ENCODE measurements around the gene PMS1.

The PMS1 gene

GRCh38 chr2:189782221-189782671 lies 2.0 kb upstream of the PMS1 start:
- Histone ChIP-seq H2AFZ (ENCODE audit: low read length, unreplicated experiment) (no peak overlapping the region), H3K79me2 (ENCODE audit: control insufficient read depth, insufficient read depth, low read length, unreplicated experiment) (peaks cover 73% of the 10 kb centered on the region), H3K4me3 (ENCODE audit: low read depth, low read length) (peak overlapping the region; percentile 93), H3K36me3 (ENCODE audit: insufficient read depth, low read length) (peaks cover 25% of the 10 kb centered on the region), H3K4me1 (ENCODE audit: control insufficient read depth, insufficient read depth, low read length, unreplicated experiment) (peaks cover 15% of the 10 kb centered on the region), H3K27ac (ENCODE audit: low read depth, low read length) (0 out of 2 replicates have a peak overlapping the region, but pooled peaks have one; percentile 82), H3K27me3 (ENCODE audit: insufficient read depth, low read length) (no peaks in the 10 kb centered on the region)

- Histone ChIP-seq H3K27me3 (ENCODE audit: insufficient read depth, low read length) (no peaks in the 10 kb centered on the region), H3K4me3 (ENCODE audit: low read depth, low read length) (peak overlapping the region; percentile 93), H3K79me2 (ENCODE audit: control insufficient read depth, insufficient read depth, low read length, unreplicated experiment) (peaks cover 79% of the 10 kb centered on the region), H3K4me1 (ENCODE audit: control insufficient read depth, insufficient read depth, low read length, unreplicated experiment) (peaks cover 15% of the 10 kb centered on the region), H3K27ac (ENCODE audit: low read depth, low read length) (peak overlapping the region; percentile 82), H2AFZ (ENCODE audit: low read length, unreplicated experiment) (peak overlapping the region; percentile 84), H3K36me3 (ENCODE audit: insufficient read depth, low read length) (peaks cover 22% of the 10 kb centered on the region)
Observed at GRCh38 chr2:189783451-189783926, 761 bp upstream of the PMS1 start.

- H3K27ac ChIP-seq (ENCODE audit: low read depth, low read length), result no peak overlapping the region
- no peak overlapping the region for H2AFZ ChIP-seq (ENCODE audit: low read length, unreplicated experiment)
- no peaks in the 10 kb centered on the region for H3K4me1 ChIP-seq (ENCODE audit: control insufficient read depth, insufficient read depth, low read length, unreplicated experiment)
- H3K79me2 ChIP-seq (ENCODE audit: control insufficient read depth, insufficient read depth, low read length, unreplicated experiment), result peaks cover 32% of the 10 kb centered on the region
- no peak overlapping the region for H3K4me3 ChIP-seq (ENCODE audit: low read depth, low read length)
- no peaks in the 10 kb centered on the region for H3K27me3 ChIP-seq (ENCODE audit: insufficient read depth, low read length)
- peaks cover 15% of the 10 kb centered on the region for H3K36me3 ChIP-seq (ENCODE audit: insufficient read depth, low read length)
Observed at GRCh38 chr2:189791338-189792042, 7.2 kb downstream of the PMS1 start.

GRCh38 chr2:189794310-189794709 lies 10.1 kb downstream of the PMS1 start:
- no peak overlapping the region for H2AFZ ChIP-seq (ENCODE audit: low read length, unreplicated experiment)
- no peaks in the 10 kb centered on the region for H3K27me3 ChIP-seq (ENCODE audit: insufficient read depth, low read length)
- H3K27ac ChIP-seq (ENCODE audit: low read depth, low read length), result no peak overlapping the region
- H3K4me1 ChIP-seq (ENCODE audit: control insufficient read depth, insufficient read depth, low read length, unreplicated experiment), result peaks cover 6% of the 10 kb centered on the region
- peaks cover 16% of the 10 kb centered on the region for H3K79me2 ChIP-seq (ENCODE audit: control insufficient read depth, insufficient read depth, low read length, unreplicated experiment)
- no peak overlapping the region for H3K4me3 ChIP-seq (ENCODE audit: low read depth, low read length)
- peaks cover 9% of the 10 kb centered on the region; the same call in 1 of the 2 replicates for H3K36me3 ChIP-seq (ENCODE audit: insufficient read depth, low read length)

GRCh38 chr2:189797902-189798301 lies 13.7 kb downstream of the PMS1 start:
- Histone ChIP-seq H2AFZ (ENCODE audit: low read length, unreplicated experiment) (no peak overlapping the region), H3K27ac (ENCODE audit: low read depth, low read length) (no peak overlapping the region), H3K4me3 (ENCODE audit: low read depth, low read length) (no peak overlapping the region), H3K27me3 (ENCODE audit: insufficient read depth, low read length) (no peaks in the 10 kb centered on the region), H3K36me3 (ENCODE audit: insufficient read depth, low read length) (peaks cover 12% of the 10 kb centered on the region; the same call in 1 of the 2 replicates), H3K79me2 (ENCODE audit: control insufficient read depth, insufficient read depth, low read length, unreplicated experiment) (no peaks in the 10 kb centered on the region), H3K4me1 (ENCODE audit: control insufficient read depth, insufficient read depth, low read length, unreplicated experiment) (peaks cover 22% of the 10 kb centered on the region)

- no peak overlapping the region for H2AFZ ChIP-seq (ENCODE audit: low read length, unreplicated experiment)
- peaks cover 10% of the 10 kb centered on the region; the same call in 1 of the 2 replicates for H3K36me3 ChIP-seq (ENCODE audit: insufficient read depth, low read length)
- H3K27ac ChIP-seq (ENCODE audit: low read depth, low read length), result no peak overlapping the region
- peaks cover 22% of the 10 kb centered on the region for H3K4me1 ChIP-seq (ENCODE audit: control insufficient read depth, insufficient read depth, low read length, unreplicated experiment)
- peaks cover 2% of the 10 kb centered on the region for H3K79me2 ChIP-seq (ENCODE audit: control insufficient read depth, insufficient read depth, low read length, unreplicated experiment)
- H3K27me3 ChIP-seq (ENCODE audit: insufficient read depth, low read length), result no peaks in the 10 kb centered on the region
- H3K4me3 ChIP-seq (ENCODE audit: low read depth, low read length), result no peak overlapping the region
Observed at GRCh38 chr2:189798312-189799029, 14.2 kb downstream of the PMS1 start.

GRCh38 chr2:189799030-189799331 lies 14.7 kb downstream of the PMS1 start:
- Histone ChIP-seq H3K36me3 (ENCODE audit: insufficient read depth, low read length) (peaks cover 8% of the 10 kb centered on the region), H3K79me2 (ENCODE audit: control insufficient read depth, insufficient read depth, low read length, unreplicated experiment) (peaks cover 3% of the 10 kb centered on the region), H3K4me1 (ENCODE audit: control insufficient read depth, insufficient read depth, low read length, unreplicated experiment) (peaks cover 22% of the 10 kb centered on the region), H3K27ac (ENCODE audit: low read depth, low read length) (0 out of 2 replicates have a peak overlapping the region, but pooled peaks have one; percentile 29), H2AFZ (ENCODE audit: low read length, unreplicated experiment) (no peak overlapping the region), H3K27me3 (ENCODE audit: insufficient read depth, low read length) (no peaks in the 10 kb centered on the region), H3K4me3 (ENCODE audit: low read depth, low read length) (no peak overlapping the region)

GRCh38 chr2:189799531-189799930 lies 15.3 kb downstream of the PMS1 start:
- Histone ChIP-seq H2AFZ (ENCODE audit: low read length, unreplicated experiment) (no peak overlapping the region), H3K79me2 (ENCODE audit: control insufficient read depth, insufficient read depth, low read length, unreplicated experiment) (peaks cover 3% of the 10 kb centered on the region), H3K27me3 (ENCODE audit: insufficient read depth, low read length) (no peaks in the 10 kb centered on the region), H3K36me3 (ENCODE audit: insufficient read depth, low read length) (peaks cover 10% of the 10 kb centered on the region), H3K4me3 (ENCODE audit: low read depth, low read length) (no peak overlapping the region), H3K4me1 (ENCODE audit: control insufficient read depth, insufficient read depth, low read length, unreplicated experiment) (peaks cover 22% of the 10 kb centered on the region), H3K27ac (ENCODE audit: low read depth, low read length) (0 out of 2 replicates have a peak overlapping the region, but pooled peaks have one; percentile 29)

GRCh38 chr2:189802396-189802912 lies 18.2 kb downstream of the PMS1 start:
- H3K27me3 ChIP-seq (ENCODE audit: insufficient read depth, low read length), result no peaks in the 10 kb centered on the region
- H3K36me3 ChIP-seq (ENCODE audit: insufficient read depth, low read length), result peaks cover 15% of the 10 kb centered on the region
- H3K4me3 ChIP-seq (ENCODE audit: low read depth, low read length), result no peak overlapping the region
- no peak overlapping the region for H2AFZ ChIP-seq (ENCODE audit: low read length, unreplicated experiment)
- H3K27ac ChIP-seq (ENCODE audit: low read depth, low read length), result no peak overlapping the region
- peaks cover 3% of the 10 kb centered on the region for H3K79me2 ChIP-seq (ENCODE audit: control insufficient read depth, insufficient read depth, low read length, unreplicated experiment)
- peaks cover 22% of the 10 kb centered on the region for H3K4me1 ChIP-seq (ENCODE audit: control insufficient read depth, insufficient read depth, low read length, unreplicated experiment)

- Histone ChIP-seq H3K4me1 (ENCODE audit: control insufficient read depth, insufficient read depth, low read length, unreplicated experiment) (peaks cover 22% of the 10 kb centered on the region), H3K79me2 (ENCODE audit: control insufficient read depth, insufficient read depth, low read length, unreplicated experiment) (peaks cover 3% of the 10 kb centered on the region), H3K27ac (ENCODE audit: low read depth, low read length) (no peak overlapping the region), H2AFZ (ENCODE audit: low read length, unreplicated experiment) (no peak overlapping the region), H3K4me3 (ENCODE audit: low read depth, low read length) (no peak overlapping the region), H3K27me3 (ENCODE audit: insufficient read depth, low read length) (no peaks in the 10 kb centered on the region), H3K36me3 (ENCODE audit: insufficient read depth, low read length) (peaks cover 19% of the 10 kb centered on the region)
Observed at GRCh38 chr2:189803431-189803830, 19.2 kb downstream of the PMS1 start.

All from ACC112 (cell line).